GDM1 (cell line): ENCODE data around the gene GIMD1.
"Not testable (repeated sequence)": the region's sequence is repeated elsewhere in the genome, so short reads cannot be mapped to it uniquely, and the experiment has no call there.

Source experiments
- DNase-seq: peaks from one replicate; lab custom pipeline; 2025; lab: John Stamatoyannopoulos, UW

The GIMD1 gene

DNA sequence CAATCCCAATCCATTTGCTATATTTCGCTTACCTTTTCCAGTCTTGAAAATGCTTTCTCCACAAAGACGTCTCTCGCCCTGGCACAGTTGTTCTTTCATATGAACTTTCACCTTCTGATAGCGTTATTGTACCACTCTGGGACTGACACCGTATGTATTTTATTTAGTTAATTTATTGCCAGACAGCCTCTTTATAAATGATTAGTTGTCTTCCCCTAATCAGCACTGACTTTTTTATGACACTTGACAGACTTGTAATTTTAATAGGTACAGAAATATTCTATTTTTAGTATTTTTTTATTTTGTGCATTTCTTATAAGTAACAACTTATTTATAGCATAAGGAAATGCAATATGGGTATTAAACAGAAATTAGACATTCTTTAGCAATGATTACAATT is at the start of gene GIMD1:
TSS of gene GIMD1 (minus strand) at position 101 of the 400 bp plus-strand sequence. CDS start 1,343 bp downstream, outside the sequence.
- DNase-seq, result no peak

DNA sequence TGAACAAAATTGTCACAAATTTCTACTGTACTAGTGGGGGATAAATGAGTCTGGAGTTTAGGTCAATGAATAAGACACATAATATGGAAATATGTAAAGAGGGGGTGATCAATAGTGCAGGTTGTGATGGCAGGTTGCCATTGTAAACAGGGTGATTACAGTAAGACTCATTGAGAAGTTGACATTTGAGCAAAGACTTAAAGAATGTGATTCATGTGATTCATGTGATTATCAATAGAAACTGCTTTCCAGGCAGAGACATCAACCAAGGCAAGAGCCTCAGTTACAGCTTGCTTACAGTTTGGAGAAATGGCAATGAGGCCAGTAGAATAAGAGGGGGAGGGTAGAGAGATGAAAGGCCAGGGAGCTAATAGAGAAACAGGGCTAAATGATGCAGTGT is 45.8 kb upstream of the GIMD1 start:
- no peak for DNase-seq

DNA sequence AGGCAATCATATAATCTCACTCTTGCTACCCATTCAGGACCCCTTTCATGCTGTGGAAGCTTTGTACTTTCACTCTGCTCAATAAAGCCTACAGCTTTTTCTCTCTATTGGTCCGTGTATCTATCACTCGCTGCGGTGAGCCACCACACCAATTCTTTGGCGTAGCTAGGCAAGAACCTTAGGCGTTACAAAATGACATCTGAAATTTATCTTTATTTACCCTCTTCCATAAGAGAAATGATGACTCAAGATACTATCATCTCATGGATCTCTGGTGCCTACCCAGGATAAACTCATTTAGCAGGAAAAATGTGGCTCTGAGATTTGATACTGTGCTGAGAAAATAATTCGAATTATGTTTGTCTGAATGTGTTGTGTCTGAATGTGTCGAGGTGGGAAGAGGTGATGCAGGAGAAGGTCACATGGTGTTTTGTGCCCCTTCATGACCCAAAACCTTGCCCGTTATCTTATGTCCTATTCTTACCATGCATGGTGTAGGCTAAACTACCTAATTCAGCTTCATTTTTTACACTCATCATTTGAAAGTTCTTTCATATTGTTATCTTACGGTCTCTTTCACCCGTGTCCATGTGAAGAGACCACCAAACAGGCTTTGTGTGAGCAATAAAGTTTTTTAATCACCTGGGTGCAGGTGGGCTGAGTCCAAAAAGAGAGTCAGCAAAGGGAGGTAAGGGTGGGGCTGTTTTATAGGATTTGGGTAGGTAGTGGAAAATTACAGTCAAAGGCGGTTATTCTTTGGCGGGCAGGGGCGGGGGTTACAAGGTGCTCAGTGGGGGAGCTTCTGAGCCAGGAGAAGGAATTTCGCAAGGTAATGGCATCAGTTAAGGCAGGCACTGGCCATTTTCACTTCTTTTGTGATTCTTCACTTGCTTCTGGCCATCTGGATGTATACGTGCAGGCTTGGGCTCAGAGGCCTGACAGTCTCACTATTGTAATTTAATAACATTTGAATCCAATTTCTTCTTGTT is 41.6 kb upstream of the GIMD1 start:
- no peak for DNase-seq

DNA sequence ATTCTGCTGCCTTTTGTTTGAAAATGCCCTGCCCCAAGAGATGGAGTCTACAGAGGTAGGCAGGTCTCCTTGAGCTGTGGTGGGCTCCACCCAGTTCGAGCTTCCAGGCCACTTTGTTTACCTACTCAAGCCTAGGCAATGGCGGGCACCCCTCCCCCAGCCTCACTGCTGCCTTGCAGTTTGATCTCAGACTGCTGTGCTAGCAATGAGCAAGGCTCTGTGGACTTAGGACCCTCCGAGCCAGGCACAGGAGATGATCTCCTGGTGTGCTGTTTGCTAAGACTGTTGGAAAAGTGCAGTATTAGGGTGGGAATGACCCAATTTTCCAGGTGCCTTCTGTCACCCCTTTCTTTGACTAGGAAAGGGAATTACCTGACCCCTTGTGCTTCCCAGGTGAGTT is 39.4 kb upstream of the GIMD1 start:
- not testable (repeated sequence) for DNase-seq

DNA sequence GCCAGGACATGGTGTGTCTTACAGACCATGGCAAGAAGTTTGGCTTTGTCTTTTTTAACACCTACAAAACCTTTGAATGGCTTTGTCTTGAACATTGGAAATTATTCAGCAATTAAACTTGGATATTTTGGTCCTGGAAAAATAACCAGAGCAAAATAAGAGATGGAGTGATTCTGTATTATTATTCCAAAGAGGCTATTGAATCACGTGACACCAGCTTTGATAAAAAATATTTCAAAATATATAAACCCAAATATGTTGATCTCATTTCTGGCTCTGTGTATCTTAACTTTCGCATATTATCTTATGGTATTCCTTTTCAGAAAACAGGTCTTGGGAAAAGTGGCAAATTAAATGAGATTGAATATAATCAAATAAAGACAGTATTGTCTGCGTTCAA is 32.6 kb upstream of the GIMD1 start:
- DNase-seq, result no peak

DNA sequence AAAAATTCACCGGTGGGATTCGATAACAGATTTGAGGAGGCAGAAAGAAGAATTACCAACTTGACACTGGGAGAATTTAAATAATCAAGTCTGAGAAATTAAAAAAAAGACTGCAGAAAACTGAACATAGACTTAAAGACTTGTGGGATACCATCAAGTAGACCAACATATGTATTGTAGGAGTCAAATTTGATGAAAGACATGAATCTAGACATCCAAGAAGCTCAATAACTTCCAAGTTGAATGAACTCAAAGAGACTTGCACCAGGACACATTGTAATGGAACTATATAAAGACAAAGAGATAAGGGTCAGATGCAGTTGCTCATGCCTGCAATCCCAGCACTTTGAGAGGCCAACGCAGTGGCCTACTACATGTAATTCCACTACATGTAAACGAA is 30.3 kb upstream of the GIMD1 start:
- not testable (repeated sequence) for DNase-seq

DNA sequence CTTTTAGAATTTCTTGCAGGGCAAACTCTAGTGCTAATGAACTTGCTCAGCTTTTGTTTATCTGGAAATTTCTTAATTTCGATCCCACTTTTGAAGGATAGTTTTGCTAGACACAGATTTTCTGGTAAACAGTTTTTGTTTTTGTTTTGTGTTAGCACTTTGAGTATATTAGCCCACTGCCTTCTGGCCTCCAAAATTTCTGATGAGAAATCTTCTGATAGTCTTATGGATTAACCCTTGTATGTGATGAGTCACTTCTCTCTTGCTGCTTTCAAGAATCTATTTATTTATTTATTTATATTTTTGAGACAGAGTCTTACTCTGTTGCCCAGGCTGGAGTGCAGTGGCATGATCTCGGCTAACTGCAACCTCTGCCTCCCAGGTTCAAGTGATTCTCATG is 27.0 kb upstream of the GIMD1 start:
- no peak for DNase-seq

DNA sequence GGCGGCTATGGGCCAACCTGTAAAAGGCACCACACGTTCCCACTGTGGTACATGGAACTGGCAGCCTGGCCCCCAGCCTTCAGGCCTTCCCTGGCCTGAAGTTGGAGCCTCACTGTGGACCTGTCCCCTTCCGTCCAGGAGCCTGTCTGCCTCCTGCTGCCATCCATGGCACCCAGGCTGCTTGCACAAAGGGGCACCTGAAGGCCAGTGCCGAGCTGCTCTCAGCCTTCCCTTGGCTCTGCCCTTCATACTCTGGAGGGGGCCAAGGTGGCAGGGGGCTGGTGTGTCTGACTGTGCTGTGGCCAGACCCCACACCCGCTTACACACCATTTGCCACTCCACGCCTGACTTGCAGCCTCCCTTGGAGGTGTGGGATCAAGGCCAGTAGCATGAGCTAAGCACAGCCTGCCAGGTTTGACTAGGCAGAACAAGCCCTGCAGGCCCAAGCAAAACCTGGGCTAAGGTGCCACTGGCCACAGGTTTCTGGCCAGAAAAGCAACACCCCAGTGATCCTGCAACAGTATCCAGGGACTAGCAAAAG is 17.3 kb upstream of the GIMD1 start:
- no peak for DNase-seq

DNA sequence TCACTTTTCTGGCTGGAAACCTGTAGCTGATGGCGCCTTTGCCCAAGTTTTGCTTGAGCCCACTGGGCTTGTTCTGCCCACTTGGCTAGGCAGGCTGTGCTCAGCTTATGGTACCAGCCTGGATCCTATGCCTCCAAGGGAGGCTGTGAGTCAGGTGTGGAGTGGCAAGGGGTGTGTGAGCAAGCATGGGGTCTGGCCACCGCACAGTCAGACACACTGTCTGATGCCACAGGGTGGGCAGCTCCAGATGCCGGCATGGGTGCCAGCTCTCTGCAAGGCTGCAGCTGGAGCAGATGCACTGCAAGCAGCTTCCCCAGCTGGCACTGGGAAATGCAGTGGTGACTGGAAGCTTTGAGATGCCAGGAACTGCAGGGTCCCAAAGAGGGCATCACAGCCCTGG is 16.3 kb upstream of the GIMD1 start:
- no peak for DNase-seq

DNA sequence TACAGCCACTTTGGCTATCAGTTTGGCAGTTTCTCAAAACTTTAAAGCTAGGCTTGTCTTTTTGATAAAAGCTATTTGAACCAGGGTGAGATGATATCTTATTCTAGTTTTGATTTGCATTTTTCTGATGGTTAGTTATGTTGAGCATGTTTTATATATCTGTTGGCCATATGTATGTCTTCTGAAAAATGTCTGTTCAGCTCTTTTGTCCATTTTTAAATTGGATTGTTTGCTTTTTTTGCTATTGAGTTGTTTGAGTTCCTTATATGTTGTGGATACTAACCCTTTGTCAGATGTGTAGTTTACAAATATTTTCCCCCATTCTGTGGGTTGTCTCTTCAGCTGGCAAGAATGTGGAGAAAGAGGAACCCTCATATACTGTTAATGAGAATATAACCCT is 11.6 kb upstream of the GIMD1 start:
- no peak for DNase-seq

DNA sequence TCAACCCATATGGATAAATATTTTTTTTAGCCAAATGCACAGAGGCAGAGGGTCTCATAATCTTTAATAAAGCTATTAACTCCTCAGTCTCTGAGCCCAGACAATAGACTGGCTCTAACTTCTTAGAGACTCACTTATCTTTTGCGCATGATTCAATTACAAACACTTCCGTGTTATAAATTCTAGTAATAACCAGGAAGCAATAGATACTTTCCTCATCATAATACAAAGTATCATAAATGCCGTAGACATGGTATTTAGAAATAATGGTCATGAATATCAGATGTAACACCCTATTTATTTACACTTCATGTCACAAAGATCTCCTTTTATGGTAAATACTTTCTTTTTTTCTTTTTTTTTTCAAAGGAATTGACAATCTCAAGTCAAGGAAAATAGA is 4.4 kb upstream of the GIMD1 start:
- DNase-seq, result no peak

DNA sequence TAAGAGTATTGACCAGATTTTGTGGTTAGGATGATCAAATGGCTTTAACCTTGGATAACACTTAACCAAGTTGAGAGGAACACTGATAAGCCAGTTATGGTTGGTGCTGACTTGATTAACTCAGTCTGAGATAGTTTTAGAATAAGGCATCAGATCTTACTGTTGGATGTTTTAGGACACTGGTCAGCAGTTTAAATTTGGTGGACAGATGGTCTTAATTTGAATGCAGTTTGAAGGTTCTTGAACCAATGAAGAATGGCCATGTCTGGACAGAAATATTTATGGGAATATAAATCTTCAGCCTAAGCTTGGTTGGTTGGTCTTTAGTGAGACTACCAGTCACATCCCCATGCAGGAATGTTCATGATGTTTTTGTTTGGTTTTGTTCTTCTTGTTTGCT is 2.6 kb upstream of the GIMD1 start:
- DNase-seq, result no peak

DNA sequence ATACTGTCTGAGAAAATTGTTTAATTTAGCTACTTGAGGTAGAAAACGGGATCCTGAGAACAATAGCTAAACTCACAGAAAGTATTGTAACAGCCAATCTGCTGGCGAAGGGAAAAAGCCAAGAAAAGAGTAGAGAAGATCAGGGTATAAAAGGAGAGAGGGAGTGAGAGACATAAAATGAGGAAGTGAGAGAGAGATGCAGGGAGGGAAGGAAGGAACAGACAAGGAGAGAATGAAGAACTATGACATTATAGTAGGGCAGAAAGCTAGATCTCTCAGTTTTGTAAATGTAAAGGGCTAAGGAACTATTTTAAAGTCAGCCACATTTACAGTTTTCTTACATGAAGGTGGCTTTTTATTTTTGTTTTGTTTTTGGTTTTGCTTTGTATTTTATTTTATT is 1.6 kb upstream of the GIMD1 start:
- no peak for DNase-seq

DNA sequence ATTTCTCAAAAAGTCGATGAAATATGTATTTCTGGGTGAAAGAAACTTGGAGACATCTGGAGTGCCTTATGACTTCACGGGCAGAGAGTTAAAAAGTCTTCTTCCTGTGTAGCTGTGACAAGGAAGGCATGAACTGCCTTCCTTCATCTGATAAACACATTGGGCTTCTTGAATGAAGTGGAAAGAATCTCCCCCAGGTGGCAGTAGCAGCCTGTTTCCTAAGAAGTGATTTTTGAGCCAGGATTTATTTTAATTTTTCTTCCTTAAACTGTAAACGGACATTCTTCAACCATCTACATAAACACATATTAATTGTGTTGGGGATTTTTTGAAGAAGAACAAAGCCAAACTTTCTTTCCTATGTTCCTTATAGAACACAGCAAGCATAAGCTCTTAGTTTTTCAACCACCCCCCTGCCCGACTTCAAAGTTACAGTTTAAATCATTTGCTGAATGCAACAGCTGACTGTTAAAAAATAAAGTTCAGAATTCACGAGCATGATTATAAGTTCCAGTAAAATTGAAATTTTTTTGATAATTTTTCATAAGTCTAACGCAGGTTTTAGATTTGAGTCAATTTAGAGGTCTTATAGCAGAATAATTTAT is 980 bp upstream of the GIMD1 start:
- peak; percentile 41 for DNase-seq

DNA sequence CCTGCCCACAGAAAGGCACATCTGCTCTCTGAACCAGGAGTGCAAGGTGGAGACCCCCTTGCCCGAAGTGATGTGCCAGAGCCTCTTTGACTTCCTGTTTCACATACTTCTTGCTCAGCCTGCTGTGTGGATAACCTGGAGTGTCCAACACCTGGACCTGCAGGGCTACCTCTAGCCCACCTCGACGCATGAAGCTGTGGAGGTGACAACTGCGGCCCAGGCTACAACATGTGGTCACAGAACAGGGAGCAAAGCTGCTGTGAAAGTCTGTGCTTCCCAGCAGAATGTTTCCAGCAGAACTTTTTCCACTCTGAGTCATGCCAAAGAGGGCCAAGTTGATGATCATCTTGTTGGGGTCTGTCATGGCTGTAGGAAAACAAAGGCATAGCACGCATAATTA is 1.5 kb downstream of the GIMD1 start:
- DNase-seq, result no peak

DNA sequence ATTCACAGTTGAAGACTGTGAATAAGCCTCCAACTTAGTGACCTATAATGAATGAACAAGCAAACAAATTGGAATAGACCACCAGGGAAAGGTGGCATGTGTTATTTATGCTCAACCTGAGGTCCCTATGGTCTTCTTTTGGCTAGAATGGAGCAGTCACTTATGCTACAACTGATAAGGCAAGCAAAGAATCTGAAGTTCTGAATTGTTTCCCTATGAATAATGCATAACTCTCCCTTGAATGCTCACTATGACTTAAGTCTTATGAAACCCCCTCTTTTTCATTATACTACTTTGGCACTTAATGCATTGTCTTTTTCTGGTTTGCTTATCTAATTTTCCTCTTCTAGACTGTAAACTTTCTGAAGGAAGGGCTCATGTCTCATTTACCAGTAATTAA is 2.6 kb downstream of the GIMD1 start:
- no peak for DNase-seq

DNA sequence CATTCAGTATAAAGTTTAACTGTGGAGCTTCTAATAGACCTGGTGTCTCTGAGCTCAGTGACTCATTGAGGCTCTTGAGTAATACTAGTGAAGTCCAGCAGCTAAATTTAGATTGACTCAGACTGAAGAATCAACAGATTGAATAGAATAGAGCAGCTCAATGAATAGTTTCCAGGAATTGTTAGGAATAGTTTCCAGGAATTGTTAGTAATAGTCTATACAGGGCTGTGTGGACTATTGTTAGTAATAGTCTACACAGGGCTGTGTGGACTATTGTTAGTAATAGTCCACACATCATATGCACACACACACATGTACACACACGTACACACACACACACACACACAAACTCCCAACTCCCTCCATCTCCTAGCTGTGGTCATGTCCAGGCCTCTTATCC is 3.0 kb downstream of the GIMD1 start:
- no peak for DNase-seq

DNA sequence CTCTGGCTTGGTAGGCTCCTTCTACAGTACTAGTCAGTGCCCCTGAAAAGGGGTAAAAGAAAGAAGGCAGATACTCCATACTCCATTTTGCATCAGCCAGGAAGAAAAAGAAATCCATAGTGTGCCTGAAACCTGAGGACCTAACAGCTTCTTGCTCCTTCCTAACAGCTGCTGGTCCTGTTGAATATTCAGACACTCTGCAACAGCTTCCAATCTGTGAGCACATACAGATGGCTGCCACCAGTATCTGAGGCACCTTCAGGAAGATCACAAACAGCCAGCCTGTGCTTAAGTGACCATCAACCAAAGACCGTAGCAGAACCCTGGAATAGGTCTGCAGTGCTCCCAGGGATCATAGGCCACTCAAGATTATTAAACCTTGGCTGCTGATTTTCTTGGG is 4.3 kb downstream of the GIMD1 start:
- DNase-seq, result no peak

DNA sequence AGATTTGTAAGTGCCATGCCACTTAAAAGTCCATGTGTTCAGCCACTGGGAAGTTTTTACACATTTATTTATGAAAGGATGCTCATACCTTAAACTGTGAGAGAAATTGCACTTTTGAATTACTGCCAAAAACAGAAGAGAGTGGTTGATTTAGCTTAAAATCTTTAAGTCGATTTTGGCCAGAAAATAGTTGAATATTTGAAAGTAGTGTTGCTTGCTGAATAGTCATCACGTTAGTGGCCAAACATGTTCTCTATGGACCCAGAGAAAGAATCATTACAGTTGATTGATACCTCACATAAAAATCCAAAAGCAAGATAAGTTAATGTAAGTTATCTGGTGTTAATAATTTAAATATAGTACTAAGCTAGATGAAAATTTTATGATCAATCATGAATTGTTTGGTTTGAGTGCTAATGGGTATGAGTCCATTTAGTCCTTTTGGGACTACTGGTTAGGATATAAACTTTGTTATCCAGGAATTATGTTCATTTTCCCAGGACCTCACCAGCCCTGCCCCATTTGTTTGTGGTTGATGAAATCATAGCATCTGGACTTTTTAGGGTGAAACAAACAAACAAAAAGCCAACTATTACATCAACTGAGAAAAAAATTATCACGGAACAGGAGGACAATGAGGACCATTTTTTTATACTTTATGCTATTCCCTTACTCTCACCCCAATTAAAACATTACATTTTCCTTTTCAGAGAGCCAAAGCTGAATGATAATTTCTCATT is 6.3 kb downstream of the GIMD1 start:
- DNase-seq, result no peak

DNA sequence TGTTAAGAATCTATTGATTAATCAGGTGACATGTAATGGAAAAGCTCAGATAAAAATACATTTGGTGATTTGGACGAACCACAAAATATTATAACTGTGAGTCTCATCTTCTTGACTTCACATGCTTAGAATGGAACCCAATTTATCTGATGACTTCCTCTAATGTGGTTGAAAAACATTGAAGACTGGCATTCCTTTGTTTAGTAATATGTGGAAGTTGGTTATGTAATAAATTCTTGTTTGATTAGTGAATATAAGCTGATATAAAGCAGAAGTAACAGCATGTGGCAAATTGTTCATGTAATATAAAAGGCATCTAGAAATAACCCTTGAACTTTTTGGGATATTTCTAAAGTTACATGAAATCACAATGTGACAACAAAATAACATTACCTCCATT is 9.7 kb downstream of the GIMD1 start:
- no peak for DNase-seq

DNA sequence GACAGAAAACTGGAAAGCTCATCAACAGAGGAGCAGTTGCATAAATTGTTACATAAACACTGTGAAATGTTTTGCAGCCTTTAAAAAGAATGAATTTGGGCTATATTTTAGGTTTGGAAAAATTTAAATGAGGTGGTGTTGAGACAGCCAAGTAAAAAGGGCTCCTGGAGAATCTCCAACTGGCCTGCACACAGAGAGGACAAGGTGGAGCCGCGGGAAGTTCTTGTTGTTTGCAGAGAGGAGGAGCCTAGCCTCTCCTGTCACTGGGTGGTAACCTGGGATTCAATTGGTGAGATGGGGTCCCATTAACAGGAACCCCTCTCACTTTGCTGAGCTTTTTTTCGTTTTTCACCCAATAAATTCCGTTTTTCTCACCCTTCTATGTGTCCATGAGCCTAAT is 13.4 kb downstream of the GIMD1 start:
- no peak for DNase-seq

DNA sequence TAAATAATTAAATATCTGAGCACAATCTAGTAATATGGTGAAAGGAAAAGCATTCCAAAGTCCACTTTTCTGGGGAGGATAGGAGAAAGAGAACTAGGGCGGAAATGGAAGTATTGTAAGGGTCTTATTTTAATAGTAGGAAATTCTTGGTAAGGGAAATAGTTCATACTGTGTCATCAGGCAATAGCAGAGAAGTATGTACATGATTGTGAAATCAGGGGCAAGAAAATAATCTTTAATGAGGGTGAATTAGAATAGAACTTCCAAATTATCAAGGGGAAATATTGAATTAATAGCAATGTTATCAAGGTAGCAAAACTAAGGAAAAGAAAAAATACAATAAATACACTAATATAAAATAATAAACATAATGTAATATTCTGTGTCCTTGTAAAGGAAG is 14.8 kb downstream of the GIMD1 start:
- DNase-seq, result no peak

DNA sequence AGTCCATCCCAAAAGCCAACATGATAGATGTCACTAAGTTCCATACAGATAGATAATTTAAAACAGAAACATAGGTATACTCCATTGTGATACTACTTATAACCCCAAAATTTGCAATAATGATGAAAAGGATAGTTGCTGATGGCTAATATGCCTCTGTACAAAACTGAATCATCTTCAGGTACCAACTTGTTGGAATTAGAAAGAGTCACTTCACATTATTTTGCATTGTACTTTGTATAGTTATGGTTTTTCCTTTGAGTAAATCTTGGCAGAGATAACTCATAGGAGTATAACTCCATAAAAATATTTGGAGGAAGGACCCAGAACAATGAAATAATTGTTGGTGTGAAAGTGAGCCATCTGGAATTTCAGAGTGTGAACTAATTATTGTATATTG is 17.6 kb downstream of the GIMD1 start:
- DNase-seq, result no peak
